Spleen (tissue), 11 donors: ENCODE data around the gene GOLGA3. TPM values are rescaled to one million over a fixed set of nuclear protein-coding genes. Genes with fewer than 3 reads are reported as not detected.
"Not testable (repeated sequence)": the region's sequence is repeated elsewhere in the genome, so short reads cannot be mapped to it uniquely, and the experiment has no call there.

Experiments used
- DNase-seq: peaks from one replicate; pipeline ENCODE4 v3.0.0-alpha.2; 2020
- H3K27ac ChIP-seq, 8 donors: fragments of 200-600 bp; sonication (generic) in 7 of 8; 1 replicate in 4 of 8; 2 replicates in 4 of 8; pipeline versions ENCODE4 v1.5.0 to v1.8.0; 2016 to 2021; ENCODE audit warnings: inconsistent platforms in 4 of 8, mild to moderate bottlenecking in 4 of 8, moderate library complexity in 1 of 8
- H3K27me3 ChIP-seq, 7 donors: fragments of 200-600 bp; sonication (generic) in 6 of 7; replicated peaks in 1 of 7; 1 replicate in 4 of 7; 2 replicates in 3 of 7; pipeline versions ENCODE4 v1.5.0 to v1.8.0; 2016 to 2021; ENCODE audit warnings: inconsistent platforms in 3 of 7, mild to moderate bottlenecking in 1 of 7
- H3K36me3 ChIP-seq, 6 donors: fragments of 200-600 bp; sonication (generic) in 5 of 6; 1 replicate in 4 of 6; 2 replicates in 2 of 6; pipeline versions ENCODE4 v1.5.0 to v1.8.0; 2016 to 2021; ENCODE audit warnings: inconsistent platforms in 2 of 6
- H3K4me1 ChIP-seq, 6 donors: fragments of 200-600 bp; sonication (generic) in 5 of 6; 1 replicate in 3 of 6; 2 replicates in 3 of 6; pipeline versions ENCODE4 v1.5.0 to v1.8.0; 2016 to 2021; ENCODE audit warnings: inconsistent platforms in 3 of 6
- H3K4me3 ChIP-seq, 8 donors: fragments of 200-600 bp; sonication (generic) in 7 of 8; 1 replicate in 4 of 8; 2 replicates in 4 of 8; pipeline versions ENCODE4 v1.5.0 to v1.8.0; 2016 to 2021; ENCODE audit warnings: inconsistent platforms in 4 of 8, mild to moderate bottlenecking in 4 of 8, moderate library complexity in 2 of 8
- H3K9me3 ChIP-seq, 8 donors: fragments of 200-600 bp; sonication (generic) in 7 of 8; 1 replicate in 4 of 8; 2 replicates in 4 of 8; pipeline versions ENCODE4 v1.5.0 to v1.8.0; 2016 to 2021; ENCODE audit warnings: inconsistent platforms in 4 of 8
- POLR2A ChIP-seq, 3 donors: fragments of 450-650 bp; IDR thresholded peaks; one replicate each; pipeline ENCODE4 v1.5.1; 2017; ENCODE audit warnings: antibody characterized with exemption in 3 of 3, mild to moderate bottlenecking in 1 of 3
- POLR2AphosphoS5 ChIP-seq, 3 donors: sonication (generic); formaldehyde crosslinking; IDR thresholded peaks; one replicate each; pipeline ENCODE4 v1.5.1; 2017; ENCODE audit warnings: antibody characterized with exemption in 3 of 3
- WGBS, 5 donors: extraction: QIAGEN DNeasy Blood & Tissue Kit in 3 of 5; methylation state at CpG; one replicate each; pipeline versions ENCODE4 v1.1.5 to v1.1.7; 2013 to 2018; 5-methylcytosine and 5-hydroxymethylcytosine counted together
- intact Hi-C: fragments of 100-400 bp; cut with DNase I; formaldehyde crosslinking; loops from one replicate; pipeline ENCODE4 v1.15.0; 2023; ENCODE audit warnings: low total_unique reads
- polyA plus RNA-seq, 3 donors: library from polyadenylated mRNA; stranded (reverse); fragments of 200-250 nt; gene quantifications; one replicate each; pipeline ENCODE4 v1.2.1, GENCODE V29; 2013
- total RNA-seq, 7 donors: library from RNA; depleted of rRNA in 3 of 7; stranded (reverse); fragments of >200 nt in 3 of 7; fragmentation: NEBNext Ultra II Directional in 4 of 7; extraction: Animal tissue kit (Norgen Biotek cat#: 25700) in 4 of 7; gene quantifications; one replicate each; pipeline versions ENCODE4 v1.1.0 to v1.2.1, GENCODE V29; 2016 to 2021
- TF ChIP-seq, protein P1 (sequence below), 11 experiments: fragments of 200-600 bp in 7 of 11; fragments of 450-650 bp in 4 of 11; sonication (generic) in 4 of 11; IDR thresholded peaks in 8 of 11; conservative IDR thresholded peaks in 3 of 11; 1 replicate in 7 of 11; 2 replicates in 4 of 11; pipeline versions ENCODE4 v1.4.0 to v1.8.0; 2016 to 2021; ENCODE audit warnings: antibody characterized with exemption in 11 of 11, inconsistent platforms in 4 of 11, mild to moderate bottlenecking in 1 of 11
- donor health status: healthy with polysubstance abuse.
- donor health status: DM: no; HTN: no; CAD: no; lungs with moderate emphysema.
- donor health status: DM: no; HTN: no; CAD: no.
- donor health status: Bipolar disorder and iron deficiency.
- donor health status: healthy.
- donor health status: DM: no; HTN: no; CAD: no.
- donor health status: DM: yes; HTN: yes; CAD: no.

GOLGA3 gene
- total and polyA plus RNA-seq, 10 donors = 6.8 to 80.9 (median 52.0) TPM

DNA sequence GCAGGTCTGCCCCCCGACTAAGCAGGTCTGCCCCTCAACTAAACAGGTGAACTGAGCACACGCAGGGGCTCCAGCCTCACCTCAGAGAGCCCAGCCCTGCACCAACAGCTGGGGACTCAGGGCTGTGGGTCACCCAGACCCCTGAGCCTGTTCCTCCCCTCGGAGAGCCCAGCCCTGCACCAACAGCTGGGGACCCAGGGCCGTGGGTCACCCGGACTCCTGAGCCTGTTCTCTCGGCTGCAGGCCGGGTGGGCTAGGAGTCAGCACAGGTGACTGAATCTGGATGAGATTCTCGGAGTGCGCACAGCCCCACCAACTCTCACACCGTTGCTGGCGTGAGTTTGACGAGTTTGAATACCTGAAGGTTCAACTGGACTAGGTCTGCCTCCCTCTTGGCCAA is 46.7 kb downstream of the GOLGA3 start:
- Histone ChIP-seq H3K36me3 (peaks cover 3 to 100% (median 98%) of the 10 kb centered on the region in 6 donors), H3K27ac (no peak overlapping the region), H3K4me3 (no peak overlapping the region), H3K27me3 (no peaks in the 10 kb centered on the region), H3K9me3 (no peaks in the 10 kb centered on the region), H3K4me1 (no peaks in the 10 kb centered on the region)
- TF ChIP-seq, protein P1, sequence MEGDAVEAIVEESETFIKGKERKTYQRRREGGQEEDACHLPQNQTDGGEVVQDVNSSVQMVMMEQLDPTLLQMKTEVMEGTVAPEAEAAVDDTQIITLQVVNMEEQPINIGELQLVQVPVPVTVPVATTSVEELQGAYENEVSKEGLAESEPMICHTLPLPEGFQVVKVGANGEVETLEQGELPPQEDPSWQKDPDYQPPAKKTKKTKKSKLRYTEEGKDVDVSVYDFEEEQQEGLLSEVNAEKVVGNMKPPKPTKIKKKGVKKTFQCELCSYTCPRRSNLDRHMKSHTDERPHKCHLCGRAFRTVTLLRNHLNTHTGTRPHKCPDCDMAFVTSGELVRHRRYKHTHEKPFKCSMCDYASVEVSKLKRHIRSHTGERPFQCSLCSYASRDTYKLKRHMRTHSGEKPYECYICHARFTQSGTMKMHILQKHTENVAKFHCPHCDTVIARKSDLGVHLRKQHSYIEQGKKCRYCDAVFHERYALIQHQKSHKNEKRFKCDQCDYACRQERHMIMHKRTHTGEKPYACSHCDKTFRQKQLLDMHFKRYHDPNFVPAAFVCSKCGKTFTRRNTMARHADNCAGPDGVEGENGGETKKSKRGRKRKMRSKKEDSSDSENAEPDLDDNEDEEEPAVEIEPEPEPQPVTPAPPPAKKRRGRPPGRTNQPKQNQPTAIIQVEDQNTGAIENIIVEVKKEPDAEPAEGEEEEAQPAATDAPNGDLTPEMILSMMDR (IDR thresholded peaks at IDR 0.05 in 8 of 11, conservative IDR thresholded peaks at IDR 0.05 in 3 of 11) = no peak
- TF ChIP-seq POLR2AphosphoS5 (IDR thresholded peaks at IDR 0.05) = peak in 1 of 3 donors; percentile 24
- no peak for DNase-seq
- WGBS, 5 donors = 89 to 99% (median 96%) methylated on average over 6 to 12 of the region's 12 CpGs
- intact Hi-C loops = no loop called here

DNA sequence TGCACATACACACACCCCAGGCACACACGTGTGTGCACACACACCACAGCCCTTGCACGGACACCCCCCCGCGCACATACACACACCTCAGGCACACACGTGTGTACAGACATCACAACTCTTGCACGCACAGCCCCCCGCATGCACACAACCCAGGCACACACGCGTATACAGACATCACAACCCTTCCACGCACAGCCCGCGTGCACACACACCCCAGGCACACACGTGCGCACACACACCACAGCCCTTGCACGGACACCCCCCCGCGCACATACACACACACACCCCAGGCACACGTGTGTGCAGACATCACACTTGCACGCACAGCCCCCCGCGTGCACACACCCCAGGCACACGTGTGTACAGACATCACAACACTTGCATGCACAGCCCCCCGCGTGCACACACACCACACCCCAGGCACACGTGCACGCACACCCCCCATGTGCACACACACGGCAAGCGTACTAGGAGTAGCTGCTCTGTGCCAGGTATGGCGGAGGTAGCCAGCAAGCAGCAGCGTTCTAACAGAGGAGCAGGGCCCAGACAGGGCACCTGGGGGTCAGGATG is 48.8 kb downstream of the GOLGA3 start:
- no peak overlapping the region for H3K27ac ChIP-seq
- H3K9me3 ChIP-seq = no peaks in the 10 kb centered on the region
- H3K27me3 ChIP-seq = no peaks in the 10 kb centered on the region
- no peak overlapping the region for H3K4me3 ChIP-seq
- H3K36me3 ChIP-seq = peaks cover 4 to 100% (median 97%) of the 10 kb centered on the region in 6 donors
- H3K4me1 ChIP-seq = no peaks in the 10 kb centered on the region
- TF ChIP-seq, protein P1 (IDR thresholded peaks at IDR 0.05 in 8 of 11, conservative IDR thresholded peaks at IDR 0.05 in 3 of 11) = no peak
- TF ChIP-seq POLR2AphosphoS5 (IDR thresholded peaks at IDR 0.05) = peak in 1 of 3 donors; percentile 17
- intact Hi-C loops = no loop called here
- DNase-seq = no peak
- 94 to 98% (median 96%) methylated on average over 26 to 30 of the region's 30 CpGs for WGBS, 5 donors

- Histone ChIP-seq H3K4me3 (no peak overlapping the region), H3K4me1 (peaks cover 0 to 9% (median 6%) of the 10 kb centered on the region in 6 donors), H3K36me3 (peaks cover 6 to 100% (median 94%) of the 10 kb centered on the region in 6 donors), H3K27me3 (no peaks in the 10 kb centered on the region), H3K9me3 (no peaks in the 10 kb centered on the region), H3K27ac (no peak overlapping the region)
- no peak for DNase-seq
- TF ChIP-seq POLR2A (IDR thresholded peaks at IDR 0.05) = no peak
- TF ChIP-seq, protein P1 (IDR thresholded peaks at IDR 0.05 in 8 of 11, conservative IDR thresholded peaks at IDR 0.05 in 3 of 11) = no peak
- no peak for TF ChIP-seq POLR2AphosphoS5 (IDR thresholded peaks at IDR 0.05)
- WGBS, 5 donors = 90 to 94% (median 92%) methylated on average over 7 to 20 of the region's 20 CpGs
- intact Hi-C loops = no loop called here
Observed at GRCh38 chr12:132777614-132778013, 51.1 kb downstream of the GOLGA3 start.

DNA sequence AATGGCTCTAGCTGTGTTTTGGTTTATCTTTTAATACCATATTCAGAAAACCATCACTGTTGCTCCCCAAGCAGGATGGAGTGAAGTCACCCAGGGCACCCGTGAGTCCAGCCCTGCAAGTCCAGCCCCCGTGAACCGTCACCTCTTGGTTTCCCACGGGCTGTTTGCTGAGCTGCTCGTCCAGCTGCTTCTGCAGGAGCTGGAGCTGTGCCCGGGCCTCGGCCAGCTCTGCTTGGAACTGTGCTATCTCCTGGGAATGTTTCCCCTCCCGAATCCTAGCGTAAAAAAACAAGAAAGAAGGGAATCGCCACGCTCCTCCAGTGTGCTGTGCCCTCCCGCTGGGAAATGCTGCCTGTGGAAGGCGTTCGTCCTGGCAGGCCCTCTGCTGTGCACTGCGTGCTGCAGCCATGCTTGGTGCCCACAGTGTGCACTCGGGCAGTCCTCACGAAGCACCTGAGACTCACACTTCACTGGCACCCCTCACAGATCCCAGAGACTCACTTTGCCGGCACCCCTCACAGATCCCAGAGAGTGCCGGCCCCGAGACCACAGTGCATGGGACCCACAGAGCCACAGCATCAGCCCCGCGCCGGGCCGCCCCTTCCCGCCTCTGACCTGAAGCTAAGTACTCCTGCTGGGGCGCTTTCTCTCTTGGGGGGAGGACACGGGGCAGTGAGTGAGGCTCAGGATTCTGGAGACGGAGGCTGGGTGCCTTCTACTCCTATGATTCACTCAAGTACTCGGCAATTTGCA is 51.7 kb downstream of the GOLGA3 start:
- no peaks in the 10 kb centered on the region for H3K9me3 ChIP-seq
- peak in 1 of 3 donors; percentile 37 for TF ChIP-seq POLR2AphosphoS5 (IDR thresholded peaks at IDR 0.05)
- TF ChIP-seq, protein P1 (IDR thresholded peaks at IDR 0.05 in 8 of 11, conservative IDR thresholded peaks at IDR 0.05 in 3 of 11) = no peak
- peaks cover 3 to 16% (median 11%) of the 10 kb centered on the region in 6 donors for H3K4me1 ChIP-seq
- intact Hi-C loops = no loop called here
- H3K36me3 ChIP-seq = peaks cover 6 to 100% (median 89%) of the 10 kb centered on the region in 6 donors
- no peak for DNase-seq
- H3K27me3 ChIP-seq = no peaks in the 10 kb centered on the region
- 91 to 95% (median 92%) methylated on average over 29 of the region's 29 CpGs for WGBS, 5 donors
- H3K27ac ChIP-seq = no peak overlapping the region
- no peak overlapping the region for H3K4me3 ChIP-seq

- DNase-seq, H3K27me3 ChIP-seq, H3K9me3 ChIP-seq, intact Hi-C loops, H3K4me3 ChIP-seq, H3K27ac ChIP-seq: not testable (repeated sequence)
- WGBS, 5 donors = 58 to 83% (median 74%) methylated on average over 9 to 12 of the region's 12 CpGs
- Histone ChIP-seq H3K36me3 (peaks cover 6 to 100% (median 85%) of the 10 kb centered on the region in 6 donors), H3K4me1 (peaks cover 10 to 23% (median 19%) of the 10 kb centered on the region in 6 donors)
Observed at GRCh38 chr12:132776230-132776625, 52.4 kb downstream of the GOLGA3 start.
